GM12872 (cell line): ENCODE measurements around the gene CDH4.

ENCODE experiments used
- TF ChIP-seq, protein P1 (sequence below): IDR thresholded peaks from 3 replicates; pipeline ENCODE4 v1.5.1; 2011; ENCODE audit warnings: low read depth, mild to moderate bottlenecking, low read length, moderate library complexity; ENCODE audit not compliant: insufficient read depth

Gene CDH4

GRCh38 chr20:61313396-61313795 lies 61.3 kb downstream of the CDH4 start:
- TF ChIP-seq, protein P1, sequence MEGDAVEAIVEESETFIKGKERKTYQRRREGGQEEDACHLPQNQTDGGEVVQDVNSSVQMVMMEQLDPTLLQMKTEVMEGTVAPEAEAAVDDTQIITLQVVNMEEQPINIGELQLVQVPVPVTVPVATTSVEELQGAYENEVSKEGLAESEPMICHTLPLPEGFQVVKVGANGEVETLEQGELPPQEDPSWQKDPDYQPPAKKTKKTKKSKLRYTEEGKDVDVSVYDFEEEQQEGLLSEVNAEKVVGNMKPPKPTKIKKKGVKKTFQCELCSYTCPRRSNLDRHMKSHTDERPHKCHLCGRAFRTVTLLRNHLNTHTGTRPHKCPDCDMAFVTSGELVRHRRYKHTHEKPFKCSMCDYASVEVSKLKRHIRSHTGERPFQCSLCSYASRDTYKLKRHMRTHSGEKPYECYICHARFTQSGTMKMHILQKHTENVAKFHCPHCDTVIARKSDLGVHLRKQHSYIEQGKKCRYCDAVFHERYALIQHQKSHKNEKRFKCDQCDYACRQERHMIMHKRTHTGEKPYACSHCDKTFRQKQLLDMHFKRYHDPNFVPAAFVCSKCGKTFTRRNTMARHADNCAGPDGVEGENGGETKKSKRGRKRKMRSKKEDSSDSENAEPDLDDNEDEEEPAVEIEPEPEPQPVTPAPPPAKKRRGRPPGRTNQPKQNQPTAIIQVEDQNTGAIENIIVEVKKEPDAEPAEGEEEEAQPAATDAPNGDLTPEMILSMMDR, result no peak

DNA sequence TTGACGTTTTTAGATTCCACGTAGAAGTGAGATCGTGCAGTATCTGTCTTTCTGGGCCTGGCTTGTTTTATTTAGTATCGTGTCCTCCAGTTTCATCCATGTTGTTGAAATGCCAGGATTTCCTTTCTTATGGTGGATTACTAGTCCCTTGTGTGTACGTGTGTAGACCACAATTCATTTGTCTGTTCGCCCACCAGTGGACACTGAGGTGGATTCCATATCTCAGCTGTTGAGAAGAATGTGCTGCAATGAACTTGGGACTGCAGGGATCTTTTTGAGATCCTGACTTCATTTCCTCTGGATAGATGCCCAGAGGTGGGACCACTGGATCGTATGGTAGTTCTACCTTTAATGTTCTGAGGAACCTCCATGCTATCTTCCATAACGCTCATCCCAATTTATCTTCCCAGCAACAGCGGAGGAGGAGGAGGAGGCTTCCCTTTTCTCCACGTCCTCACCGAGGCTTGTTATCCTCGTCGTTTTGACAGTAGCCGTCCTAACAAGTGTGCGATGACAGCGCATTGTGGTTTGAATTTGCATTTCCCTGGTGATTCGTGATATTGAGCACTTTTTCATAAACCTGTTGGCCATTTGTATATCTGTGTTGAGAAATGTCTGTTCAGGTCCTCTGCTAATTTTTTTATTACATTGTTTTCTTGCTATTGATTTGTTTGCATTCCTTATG lies 62.4 kb downstream of the CDH4 start:
- TF ChIP-seq, protein P1, result no peak

DNA sequence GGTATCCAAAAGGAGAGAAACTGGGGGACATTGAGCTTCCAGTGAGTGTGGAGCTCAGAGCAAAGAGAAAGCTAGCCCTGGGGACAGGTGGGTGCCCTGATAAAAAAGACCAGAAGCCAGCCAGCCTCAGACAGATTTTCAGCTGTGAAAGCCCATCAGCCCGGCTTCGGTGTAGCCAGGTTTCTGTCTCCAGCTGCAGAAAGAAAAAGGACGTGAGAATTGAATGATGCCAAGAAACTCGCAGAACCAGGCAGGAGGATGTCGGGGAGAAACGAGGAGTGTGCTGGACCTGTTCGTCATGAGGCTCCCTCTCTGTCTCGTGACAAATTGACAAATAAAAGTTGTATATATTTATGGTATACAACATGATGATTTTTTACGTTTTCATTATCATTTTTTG lies 63.3 kb downstream of the CDH4 start:
- TF ChIP-seq, protein P1, result no peak

DNA sequence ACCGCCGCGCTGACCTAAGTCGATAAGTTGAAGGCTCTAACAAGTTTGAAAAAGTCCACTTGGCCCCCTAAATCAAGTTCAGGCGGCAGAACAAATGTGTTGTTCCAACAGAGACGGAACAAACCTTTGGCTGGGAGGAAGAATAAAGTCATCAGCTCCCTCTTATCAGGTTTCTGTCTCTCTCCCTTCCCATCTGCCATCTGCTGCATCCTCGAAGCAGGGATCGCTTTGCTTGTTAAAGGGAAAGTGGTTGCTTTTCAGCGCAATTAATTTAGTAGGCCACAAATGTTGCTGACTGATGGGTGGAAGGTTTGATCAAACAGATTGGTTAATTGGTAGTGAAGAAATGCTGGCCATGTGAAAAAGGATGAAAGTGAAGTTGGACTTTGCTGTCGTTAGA lies 64.3 kb downstream of the CDH4 start:
- TF ChIP-seq, protein P1, result no peak

DNA sequence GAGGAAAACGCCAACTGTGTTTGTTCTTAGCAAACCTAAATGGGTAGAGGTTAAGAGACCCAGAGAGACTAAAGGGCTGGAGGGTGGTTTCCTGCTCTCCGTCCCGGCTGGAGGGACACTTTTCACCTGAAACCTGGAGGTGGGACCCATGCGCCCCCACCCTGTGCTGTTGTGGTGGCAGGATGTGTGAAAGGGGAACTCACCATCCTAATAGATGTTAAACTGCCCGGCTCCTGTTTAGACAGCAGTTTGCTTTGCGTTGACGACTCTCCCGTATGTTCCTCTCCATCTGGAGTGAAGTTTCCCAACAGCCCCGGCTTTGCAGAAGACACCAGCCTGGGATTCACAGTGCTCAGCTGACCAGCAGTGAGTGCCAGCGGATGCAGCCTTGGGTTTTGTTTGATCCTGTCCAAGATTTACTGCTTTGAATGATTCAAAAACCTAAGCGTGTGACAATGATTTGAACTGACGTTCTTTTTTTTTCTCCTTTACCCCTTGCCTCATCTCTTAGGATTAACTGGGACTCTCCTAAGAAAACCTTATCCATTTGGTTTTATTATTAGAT lies 66.0 kb downstream of the CDH4 start:
- TF ChIP-seq, protein P1, result no peak

DNA sequence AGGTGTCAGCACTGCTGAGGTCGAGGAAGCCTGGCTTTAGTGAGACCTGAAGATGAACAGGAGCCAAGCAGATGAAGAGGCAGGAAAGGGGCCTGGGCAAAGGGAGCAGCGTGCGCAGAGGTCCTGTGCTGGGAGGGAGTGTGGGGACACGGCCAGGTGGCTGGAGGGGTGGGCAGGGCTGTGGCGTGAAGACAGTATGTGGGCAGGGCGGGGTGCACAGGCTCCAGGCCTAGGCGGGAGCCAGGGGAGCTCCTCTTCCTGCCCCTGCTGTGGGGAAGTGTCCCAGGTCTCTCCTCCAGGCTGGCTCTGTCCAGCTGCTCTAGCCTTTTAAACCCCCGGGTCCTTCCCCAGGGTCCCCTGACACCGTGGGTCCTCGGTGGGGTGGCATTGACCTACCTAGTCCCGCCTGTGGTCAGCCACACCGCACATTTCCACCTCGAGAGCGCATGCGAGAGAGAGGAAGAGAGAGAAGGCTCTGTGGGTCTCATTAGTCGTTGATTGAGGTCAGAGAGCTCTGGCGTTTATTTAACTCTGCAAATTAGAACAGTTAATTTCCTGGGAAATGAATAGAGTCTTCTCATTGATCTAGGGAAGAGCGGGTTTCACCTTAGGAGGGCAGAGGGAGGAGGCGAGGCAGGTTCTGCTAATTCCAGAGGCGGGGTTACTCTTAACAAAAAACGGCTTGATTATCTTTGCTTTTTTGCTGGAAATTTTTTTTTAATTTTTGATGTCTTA lies 68.8 kb downstream of the CDH4 start:
- TF ChIP-seq, protein P1, result no peak

- TF ChIP-seq, protein P1, result no peak
Measured at GRCh38 chr20:61321481-61321880, 69.4 kb downstream of the CDH4 start.
